ENCODE data around the gene LAMC2. TPM values are rescaled to one million over a fixed set of nuclear protein-coding genes. Genes with fewer than 3 reads are reported as not detected.
"Not testable (repeated sequence)": the region's sequence is repeated elsewhere in the genome, so short reads cannot be mapped to it uniquely, and the experiment has no call there.

The LAMC2 gene
- total and polyA plus RNA-seq, 8 donors = 38.1 to 104 (median 46.6) TPM

DNA sequence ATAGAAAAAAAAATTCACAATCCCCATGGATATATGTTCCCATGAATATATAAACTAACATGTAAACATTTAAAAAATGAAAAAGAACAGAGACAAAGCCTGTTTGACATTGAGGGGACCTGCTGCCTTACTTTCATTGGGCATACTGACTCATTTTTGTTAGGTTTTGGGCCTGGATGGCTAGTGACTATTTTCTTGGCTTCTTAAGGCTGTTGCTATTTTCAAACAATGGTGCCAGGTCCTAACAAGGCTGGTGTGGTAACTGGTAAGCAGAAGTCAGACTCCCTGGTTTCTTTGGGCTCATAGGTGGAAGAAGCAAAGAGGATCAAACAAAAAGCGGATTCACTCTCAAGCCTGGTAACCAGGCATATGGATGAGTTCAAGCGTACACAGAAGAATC lies 51.0 kb downstream of the LAMC2 start:
- Histone ChIP-seq H3K4me1 (peaks cover 0 to 35% of the 10 kb centered on the region in 2 donors), H3K4me3 (no peak overlapping the region), H3K27ac (no peak overlapping the region), H3K27me3 (no peaks in the 10 kb centered on the region), H3K9me3 (no peaks in the 10 kb centered on the region), H3K36me3 (no peaks in the 10 kb centered on the region)
- intact Hi-C loops (cut with DNase I) = no loop called here
- TF ChIP-seq CTCF (IDR thresholded peaks at IDR 0.05) = no peak
- no peak for DNase-seq
- ATAC-seq = no peak

GRCh38 chr1:183238071-183238470 lies 52.0 kb downstream of the LAMC2 start:
- no peak overlapping the region for H3K27ac ChIP-seq
- H3K4me1 ChIP-seq = peaks cover 0 to 45% of the 10 kb centered on the region in 2 donors
- no peak overlapping the region for H3K4me3 ChIP-seq
- ATAC-seq = peak; percentile 14
- H3K36me3 ChIP-seq = no peaks in the 10 kb centered on the region
- no peak for TF ChIP-seq CTCF (IDR thresholded peaks at IDR 0.05)
- no peaks in the 10 kb centered on the region for H3K27me3 ChIP-seq
- intact Hi-C loops (cut with DNase I) = no loop called here
- no peak for DNase-seq
- no peaks in the 10 kb centered on the region for H3K9me3 ChIP-seq

- Histone ChIP-seq H3K36me3 (no peaks in the 10 kb centered on the region), H3K27ac (no peak overlapping the region), H3K27me3 (no peaks in the 10 kb centered on the region), H3K9me3 (no peaks in the 10 kb centered on the region), H3K4me3 (no peak overlapping the region), H3K4me1 (peaks cover 0 to 52% of the 10 kb centered on the region in 2 donors)
- ATAC-seq (no peak), DNase-seq (no peak)
- no peak for TF ChIP-seq CTCF (IDR thresholded peaks at IDR 0.05)
- intact Hi-C loops (cut with DNase I) = no loop called here
Observed at GRCh38 chr1:183239220-183239742, 53.2 kb downstream of the LAMC2 start.

DNA sequence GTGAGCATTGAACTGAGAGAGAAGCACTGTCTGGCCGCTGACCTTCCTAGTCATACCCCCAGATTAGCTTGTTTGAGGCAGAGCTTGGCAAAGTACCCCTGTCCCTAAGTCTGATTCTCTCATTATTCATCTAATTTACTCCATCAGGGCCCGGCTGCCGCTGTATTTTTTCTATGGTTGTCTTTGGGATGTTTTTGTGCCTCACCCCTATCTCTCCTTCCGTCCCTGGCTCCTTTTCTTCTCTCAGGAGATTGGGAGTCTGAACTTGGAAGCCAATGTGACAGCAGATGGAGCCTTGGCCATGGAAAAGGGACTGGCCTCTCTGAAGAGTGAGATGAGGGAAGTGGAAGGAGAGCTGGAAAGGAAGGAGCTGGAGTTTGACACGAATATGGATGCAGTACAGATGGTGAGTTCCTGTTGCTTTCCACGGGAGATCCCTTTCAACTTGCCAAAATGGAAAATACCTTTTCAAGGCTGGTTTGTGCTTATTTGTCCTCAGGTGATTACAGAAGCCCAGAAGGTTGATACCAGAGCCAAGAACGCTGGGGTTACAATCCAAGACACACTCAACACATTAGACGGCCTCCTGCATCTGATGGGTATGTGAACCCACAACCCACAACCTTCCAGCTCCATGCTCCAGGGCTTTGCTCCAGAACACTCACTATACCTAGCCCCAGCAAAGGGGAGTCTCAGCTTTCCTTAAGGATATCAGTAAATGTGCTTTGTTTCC lies 53.9 kb downstream of the LAMC2 start:
- Histone ChIP-seq H3K36me3 (no peaks in the 10 kb centered on the region), H3K9me3 (no peaks in the 10 kb centered on the region), H3K27ac (peak overlapping the region in 1 of 2 donors; percentile 1), H3K4me3 (no peak overlapping the region), H3K4me1 (peaks cover 2 to 52% of the 10 kb centered on the region in 2 donors), H3K27me3 (no peaks in the 10 kb centered on the region)
- TF ChIP-seq CTCF (IDR thresholded peaks at IDR 0.05) = no peak
- intact Hi-C loops (cut with DNase I) = no loop called here
- DNase-seq (no peak), ATAC-seq (no peak)

GRCh38 chr1:183240526-183240825 lies 54.4 kb downstream of the LAMC2 start:
- no peaks in the 10 kb centered on the region for H3K36me3 ChIP-seq
- no peaks in the 10 kb centered on the region for H3K9me3 ChIP-seq
- H3K4me3 ChIP-seq = no peak overlapping the region
- no peak for TF ChIP-seq CTCF (IDR thresholded peaks at IDR 0.05)
- peaks cover 2 to 52% of the 10 kb centered on the region in 2 donors for H3K4me1 ChIP-seq
- DNase-seq = no peak
- intact Hi-C loops (cut with DNase I) = no loop called here
- ATAC-seq = no peak
- no peaks in the 10 kb centered on the region for H3K27me3 ChIP-seq
- peak overlapping the region in 1 of 2 donors; percentile 1 for H3K27ac ChIP-seq

- H3K27me3 ChIP-seq; H3K9me3 ChIP-seq; ATAC-seq; H3K36me3 ChIP-seq; DNase-seq; H3K4me3 ChIP-seq; intact Hi-C loops (cut with DNase I): not testable (repeated sequence)
- H3K27ac ChIP-seq = peak overlapping the region in 1 of 2 donors; percentile 1
- peaks cover 2 to 53% of the 10 kb centered on the region in 2 donors for H3K4me1 ChIP-seq
Observed at GRCh38 chr1:183240853-183241252, 54.8 kb downstream of the LAMC2 start.

Measured in left lung (tissue), 10 donors.